Left cardiac atrium (tissue), 4 donors: ENCODE data around the gene LRRC56. TPM values are rescaled to one million over a fixed set of nuclear protein-coding genes. Genes with fewer than 3 reads are reported as not detected.
A peak's percentile ranks its signal among the peaks of the same experiment; 100 is the strongest.
"Not testable (repeated sequence)": the region's sequence is repeated elsewhere in the genome, so short reads cannot be mapped to it uniquely, and the experiment has no call there.

ENCODE experiments used
- ATAC-seq, 2 donors: fragments of 200-7000 bp; cut with Tn5 transposase; one replicate each; pipeline ENCODE4 v1.9.1; 2020; ENCODE audit warnings: mild to moderate bottlenecking in 2 of 2, moderate library complexity in 2 of 2
- DNase-seq: peaks from one replicate; pipeline ENCODE4 v3.0.0-alpha.2; 2020
- intact Hi-C, 2 donors: fragments of 100-400 bp; cut with DNase I; formaldehyde crosslinking; loops; one replicate each; pipeline versions ENCODE4 v1.14.1 to v1.15.1; 2022 to 2023
- total RNA-seq, 2 donors: library from RNA; stranded (reverse); fragmentation: NEBNext Ultra II Directional; extraction: Animal tissue kit (Norgen Biotek cat#: 25700); gene quantifications; one replicate each; pipeline ENCODE4 v1.2.1, GENCODE V29; 2021
- donor health status: DM: no; HTN: yes; CAD: no.
- donor health status: DM: no; HTN: yes; CAD: no; lungs with severe emphysema.
- donor health status: DM: yes; HTN: yes; CAD: no.
- donor health status: Dilated cardiomyopathy.

The LRRC56 gene
- total RNA-seq, 2 donors from 2014 or later: 0.47 to 0.68 TPM

GRCh38 chr11:516400-516799 lies 20.9 kb upstream of the LRRC56 start:
- DNase-seq (no peak), ATAC-seq (no peak)
- intact Hi-C loops: loop anchor here in 1 of 2 donors (5.0 kb wide), 1 partner anchor 109 kb away; no protein-coding TSS in a partner anchor

GRCh38 chr11:516918-517685 lies 20.2 kb upstream of the LRRC56 start:
- intact Hi-C loops: loop anchor here in 1 of 2 donors (5.0 kb wide), 1 partner anchor 110 kb away; no protein-coding TSS in a partner anchor
- ATAC-seq: not testable (repeated sequence)

GRCh38 chr11:518463-519202 lies 18.7 kb upstream of the LRRC56 start:
- DNase-seq (peak; percentile 94), ATAC-seq (peak; percentile 98)
- intact Hi-C loops: loop anchor here in 1 of 2 donors (5.0 kb wide), 1 partner anchor 111 kb away; no protein-coding TSS in a partner anchor

More at GRCh38 chr11:516918-517685, 20.2 kb upstream of the LRRC56 start:
- DNase-seq: peak; percentile 22

- intact Hi-C loops: no loop called here
- no peak for ATAC-seq
- DNase-seq: peak; percentile 21
These were observed 16.7 kb upstream of the LRRC56 start for GRCh38 chr11:520428-521176.

GRCh38 chr11:521177-521688 lies 16.1 kb upstream of the LRRC56 start:
- intact Hi-C loops: no loop called here
- ATAC-seq (no peak), DNase-seq (no peak)

- intact Hi-C loops: no loop called here
- ATAC-seq (no peak), DNase-seq (peak; percentile 18)
These were observed 11.1 kb upstream of the LRRC56 start for GRCh38 chr11:526192-526591.

GRCh38 chr11:528166-528814 lies 9.0 kb upstream of the LRRC56 start:
- DNase-seq (peak; percentile 21), ATAC-seq (no peak)
- intact Hi-C loops: no loop called here

- intact Hi-C loops: no loop called here
- peak; percentile 15 for DNase-seq
- no peak for ATAC-seq
These were observed 8.3 kb upstream of the LRRC56 start for GRCh38 chr11:528815-529727.

GRCh38 chr11:529728-530411 lies 7.5 kb upstream of the LRRC56 start:
- DNase-seq: peak; percentile 20

GRCh38 chr11:530960-531831 lies 6.1 kb upstream of the LRRC56 start:
- DNase-seq (peak; percentile 20), ATAC-seq (no peak)
- intact Hi-C loops: no loop called here

More at GRCh38 chr11:529728-530411, 7.5 kb upstream of the LRRC56 start:
- no peak for ATAC-seq
- intact Hi-C loops: no loop called here

- DNase-seq: peak; percentile 13
These were observed 5.3 kb upstream of the LRRC56 start for GRCh38 chr11:531919-532526.

GRCh38 chr11:532527-532985 lies 4.8 kb upstream of the LRRC56 start:
- no peak for ATAC-seq
- intact Hi-C loops: no loop called here
- DNase-seq: peak; percentile 17

More at GRCh38 chr11:531919-532526, 5.3 kb upstream of the LRRC56 start:
- intact Hi-C loops: no loop called here
- ATAC-seq: no peak

GRCh38 chr11:532986-533585 lies 4.2 kb upstream of the LRRC56 start:
- intact Hi-C loops: no loop called here
- DNase-seq: peak; percentile 27
- ATAC-seq: no peak

- intact Hi-C loops: no loop called here
- ATAC-seq: no peak
- DNase-seq: peak; percentile 27
These were observed 3.5 kb upstream of the LRRC56 start for GRCh38 chr11:533586-534395.
